ENCODE measurements around the gene LRRC8C. TPM values are rescaled to one million over a fixed set of nuclear protein-coding genes. Genes with fewer than 3 reads are reported as not detected.

Gene LRRC8C
- total RNA-seq, 2 donors from 2014 or later, result 2.0 to 12.4 TPM

- no peak for DNase-seq (ENCODE audit: low spot score)
- intact Hi-C loops (cut with DNase I), result no loop called here
- Histone ChIP-seq H3K4me3 (no peak overlapping the region), H3K4me1 (replicated peaks) (no peaks in the 10 kb centered on the region), H3K27ac (no peak overlapping the region), H3K9me3 (no peaks in the 10 kb centered on the region), H3K27me3 (replicated peaks; ENCODE audit: insufficient read depth) (no peaks in the 10 kb centered on the region), H3K36me3 (no peaks in the 10 kb centered on the region)
- WGBS, result 62% methylated on average over 4 of the region's 4 CpGs
- no peak for TF ChIP-seq CTCF (IDR thresholded peaks at IDR 0.05)
- no peak for TF ChIP-seq POLR2AphosphoS5 (IDR thresholded peaks at IDR 0.05)
- no peak for TF ChIP-seq POLR2A (IDR thresholded peaks at IDR 0.05)
These were observed 39.0 kb downstream of the LRRC8C start for GRCh38 chr1:89671775-89672488.

DNA sequence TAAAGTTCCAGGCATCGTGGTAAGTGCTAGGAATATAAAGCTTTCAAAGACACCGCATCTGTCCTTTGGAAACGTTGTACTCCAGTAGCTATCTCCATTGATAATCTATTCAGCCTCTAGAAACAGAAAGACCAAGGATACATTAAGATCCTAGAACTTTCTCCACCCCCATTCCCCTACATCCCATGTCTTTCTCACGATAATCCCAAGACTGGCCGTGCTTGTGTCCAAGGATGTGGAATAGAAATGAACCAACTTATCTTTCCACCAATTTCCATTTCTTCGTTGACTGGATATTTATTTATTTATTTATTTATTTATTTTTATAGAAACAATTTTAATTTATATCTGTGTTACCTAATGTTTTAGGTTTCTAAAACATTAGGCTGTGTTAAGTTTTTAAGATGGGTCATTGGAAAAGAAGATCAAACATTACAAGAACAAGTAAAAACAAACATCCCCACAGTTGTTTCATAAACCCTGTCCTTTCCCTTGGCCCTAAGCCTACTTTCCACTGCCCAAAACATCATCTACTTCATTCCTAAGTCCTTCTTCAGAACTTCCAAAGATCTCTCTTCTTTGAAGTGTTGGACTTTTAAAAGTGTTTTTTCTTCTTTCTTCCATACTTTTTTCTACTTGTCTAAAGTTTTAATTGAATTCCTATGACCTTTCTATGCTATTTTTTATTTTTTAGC, 39.7 kb downstream of the LRRC8C start:
- no peak for DNase-seq (ENCODE audit: low spot score)
- TF ChIP-seq CTCF (IDR thresholded peaks at IDR 0.05) (no peak), POLR2A (IDR thresholded peaks at IDR 0.05) (no peak), POLR2AphosphoS5 (IDR thresholded peaks at IDR 0.05) (no peak)
- Histone ChIP-seq H3K4me3 (no peak overlapping the region), H3K4me1 (replicated peaks) (no peaks in the 10 kb centered on the region), H3K9me3 (no peaks in the 10 kb centered on the region), H3K36me3 (no peaks in the 10 kb centered on the region), H3K27ac (no peak overlapping the region), H3K27me3 (replicated peaks; ENCODE audit: insufficient read depth) (no peaks in the 10 kb centered on the region)
- intact Hi-C loops (cut with DNase I), result no loop called here
- WGBS, result 74% methylated on average over 6 of the region's 6 CpGs

DNA sequence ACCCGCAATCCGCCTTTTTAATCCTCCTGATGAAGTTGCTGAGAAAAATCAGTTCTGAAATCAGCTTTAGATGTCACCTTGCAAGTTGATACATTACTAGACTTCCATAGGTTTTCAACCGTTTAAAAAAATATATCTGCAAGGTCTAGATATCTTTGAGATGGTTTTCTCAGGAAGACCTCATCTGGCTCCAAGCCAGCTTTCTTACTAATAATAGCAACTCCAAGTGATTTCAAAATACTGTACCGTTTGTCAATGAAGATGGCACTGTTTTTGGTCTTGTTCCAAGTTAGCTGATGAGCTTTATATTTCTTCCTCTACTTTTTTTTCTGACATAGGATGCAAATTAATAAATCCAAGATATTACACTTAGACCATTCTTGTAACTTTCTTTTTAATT, 40.3 kb downstream of the LRRC8C start:
- intact Hi-C loops (cut with DNase I), result no loop called here
- H3K27ac ChIP-seq, result no peak overlapping the region
- no peaks in the 10 kb centered on the region for H3K27me3 ChIP-seq (replicated peaks; ENCODE audit: insufficient read depth)
- H3K4me1 ChIP-seq (replicated peaks), result no peaks in the 10 kb centered on the region
- no peak for DNase-seq (ENCODE audit: low spot score)
- no peaks in the 10 kb centered on the region for H3K9me3 ChIP-seq
- TF ChIP-seq POLR2AphosphoS5 (IDR thresholded peaks at IDR 0.05) (no peak), POLR2A (IDR thresholded peaks at IDR 0.05) (no peak), CTCF (IDR thresholded peaks at IDR 0.05) (no peak)
- H3K4me3 ChIP-seq, result no peak overlapping the region
- WGBS, result 78% methylated on average over 4 of the region's 4 CpGs
- H3K36me3 ChIP-seq, result no peaks in the 10 kb centered on the region

DNA sequence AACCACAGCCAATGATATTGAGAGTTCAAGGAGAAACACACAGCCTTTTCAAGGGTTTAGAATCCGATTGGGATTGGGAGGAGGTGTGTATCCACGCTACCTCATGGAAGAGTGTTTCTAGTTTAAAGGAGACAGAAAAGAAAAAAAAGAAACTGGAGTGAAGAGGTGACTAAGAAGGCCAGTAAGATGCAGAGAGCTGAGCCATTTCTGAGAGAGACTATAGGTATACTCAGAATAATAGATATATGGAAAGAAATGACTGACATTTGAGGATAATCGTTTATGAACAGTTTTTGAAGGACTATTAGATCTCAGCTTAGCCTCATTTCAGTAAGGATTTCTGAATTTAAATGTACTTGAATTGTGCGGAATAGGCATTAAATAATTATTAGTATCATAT, 42.8 kb downstream of the LRRC8C start:
- Histone ChIP-seq H3K4me1 (replicated peaks) (no peaks in the 10 kb centered on the region), H3K4me3 (no peak overlapping the region), H3K9me3 (no peaks in the 10 kb centered on the region), H3K27me3 (replicated peaks; ENCODE audit: insufficient read depth) (no peaks in the 10 kb centered on the region), H3K36me3 (no peaks in the 10 kb centered on the region), H3K27ac (no peak overlapping the region)
- TF ChIP-seq CTCF (IDR thresholded peaks at IDR 0.05) (no peak), POLR2A (IDR thresholded peaks at IDR 0.05) (no peak), POLR2AphosphoS5 (IDR thresholded peaks at IDR 0.05) (no peak)
- intact Hi-C loops (cut with DNase I), result no loop called here
- no peak for DNase-seq (ENCODE audit: low spot score)
- 97% methylated on average over 4 of the region's 4 CpGs for WGBS
